Measurements from ENCODE around the gene FUBP1. TPM values are rescaled to one million over a fixed set of nuclear protein-coding genes. Genes with fewer than 3 reads are reported as not detected.

FUBP1 gene
- polyA plus RNA-seq, 3 donors, result 16.5 to 47.3 (median 16.5) TPM

GRCh38 chr1:77976433-77977076 lies 2.3 kb downstream of the FUBP1 start:
- Histone ChIP-seq H4K20me1 (ENCODE audit: insufficient read depth, low read length) (peaks cover 58% of the 10 kb centered on the region), H3K4me2 (replicated peaks; ENCODE audit: extremely low read depth, low read length, poor library complexity, severe bottlenecking) (peak overlapping the region; percentile 97), H3K9ac (ENCODE audit: insufficient read depth, low read length, poor library complexity, severe bottlenecking) (no peak overlapping the region), H3K27me3 (ENCODE audit: control insufficient read depth in 2 of 2, insufficient read depth in 2 of 2, low read length in 2 of 2) (no peaks in the 10 kb centered on the region), H3K27ac (ENCODE audit: low read depth in 1 of 2, low read length in 2 of 2) (peak overlapping the region in 1 of 2 donors; percentile 33), H3K9me3 (replicated peaks in 1 of 2; ENCODE audit: control insufficient read depth in 1 of 2, insufficient read depth in 1 of 2, low read length in 2 of 2) (no peaks in the 10 kb centered on the region), H2AFZ (ENCODE audit: insufficient read depth, low read depth, low read length, poor library complexity, severe bottlenecking) (no peak overlapping the region), H3K79me2 (ENCODE audit: insufficient read depth, low read length) (peaks cover 92% of the 10 kb centered on the region), H3K4me1 (ENCODE audit: control insufficient read depth in 1 of 2, insufficient read depth in 2 of 2, low read length in 2 of 2) (peaks cover 26 to 33% of the 10 kb centered on the region in 2 donors), H3K36me3 (replicated peaks in 1 of 2; ENCODE audit: control insufficient read depth in 1 of 2, insufficient read depth in 2 of 2, low read length in 2 of 2) (peaks cover 9 to 17% of the 10 kb centered on the region in 2 donors), H3K4me3 (replicated peaks in 1 of 3; ENCODE audit: low read depth in 2 of 3, low read length in 3 of 3) (peak overlapping the region in 1 of 3 experiments; percentile 99)
- Mint-ChIP-seq H3K9me3 (peaks cover 0 to 1% (median 0%) of the 10 kb centered on the region in 7 donors), H3K27ac (peak overlapping the region in 4 of 7 donors; percentile 25 to 68 (median 40)), H3K27me3 (ENCODE audit: low read depth in 3 of 3) (no peaks in the 10 kb centered on the region), H3K4me3 (peak overlapping the region; percentile 52 to 66), H3K36me3 (peaks cover 13 to 22% of the 10 kb centered on the region in 2 donors), H3K4me1 (peaks cover 12% of the 10 kb centered on the region)
- DNase-seq, result no peak
- WGBS (ENCODE audit: insufficient coverage), result 81% methylated on average over 6 of the region's 13 CpGs
- TF ChIP-seq CTCF (IDR thresholded peaks at IDR 0.05), result no peak
- intact Hi-C loops (cut with micrococcal nuclease), result no loop called here

- Histone ChIP-seq H3K9me3 (replicated peaks in 1 of 2; ENCODE audit: control insufficient read depth in 1 of 2, insufficient read depth in 1 of 2, low read length in 2 of 2) (no peaks in the 10 kb centered on the region), H4K20me1 (ENCODE audit: insufficient read depth, low read length) (peaks cover 65% of the 10 kb centered on the region), H2AFZ (ENCODE audit: insufficient read depth, low read depth, low read length, poor library complexity, severe bottlenecking) (no peak overlapping the region), H3K4me1 (ENCODE audit: control insufficient read depth in 1 of 2, insufficient read depth in 2 of 2, low read length in 2 of 2) (peaks cover 26 to 33% of the 10 kb centered on the region in 2 donors), H3K36me3 (replicated peaks in 1 of 2; ENCODE audit: control insufficient read depth in 1 of 2, insufficient read depth in 2 of 2, low read length in 2 of 2) (peaks cover 10 to 23% of the 10 kb centered on the region in 2 donors), H3K79me2 (ENCODE audit: insufficient read depth, low read length) (peaks cover 92% of the 10 kb centered on the region), H3K4me3 (replicated peaks in 1 of 3; ENCODE audit: low read depth in 2 of 3, low read length in 3 of 3) (peak overlapping the region in 1 of 3 experiments; percentile 99), H3K9ac (ENCODE audit: insufficient read depth, low read length, poor library complexity, severe bottlenecking) (no peak overlapping the region), H3K4me2 (replicated peaks; ENCODE audit: extremely low read depth, low read length, poor library complexity, severe bottlenecking) (peak overlapping the region; percentile 97), H3K27ac (ENCODE audit: low read depth in 1 of 2, low read length in 2 of 2) (peak overlapping the region in 1 of 2 donors; percentile 33), H3K27me3 (ENCODE audit: control insufficient read depth in 2 of 2, insufficient read depth in 2 of 2, low read length in 2 of 2) (no peaks in the 10 kb centered on the region)
- Mint-ChIP-seq H3K9me3 (peaks cover 0 to 1% (median 0%) of the 10 kb centered on the region in 7 donors), H3K27me3 (ENCODE audit: low read depth in 3 of 3) (no peaks in the 10 kb centered on the region), H3K27ac (peak overlapping the region in 2 of 7 donors; percentile 30 to 73), H3K4me1 (peaks cover 14% of the 10 kb centered on the region), H3K36me3 (peaks cover 12 to 24% of the 10 kb centered on the region in 2 donors), H3K4me3 (peak overlapping the region; percentile 4 to 61)
- 67% methylated on average over 1 of the region's 2 CpGs for WGBS (ENCODE audit: insufficient coverage)
- no peak for DNase-seq
- intact Hi-C loops (cut with micrococcal nuclease), result no loop called here
- TF ChIP-seq CTCF (IDR thresholded peaks at IDR 0.05), result no peak
These were observed 3.0 kb downstream of the FUBP1 start for GRCh38 chr1:77975907-77976306.
